CD4-positive, CD25-positive, alpha-beta regulatory T cell (primary cell): ENCODE results near the gene STRIP1. TPM values are rescaled to one million over a fixed set of nuclear protein-coding genes. Genes with fewer than 3 reads are reported as not detected.

Experiments
- ATAC-seq, 2 donors: fragments of 150-1000 bp; cut with Tn5 transposase; one replicate each; pipeline ENCODE4 v1.10.0; 2021; ENCODE audit warnings: low read depth in 2 of 2, moderate number of reproducible peaks in 2 of 2, moderate library complexity in 1 of 2
- DNase-seq, 3 donors: peaks; one replicate each; pipeline versions ENCODE4 v3.0.0 to v3.0.0-alpha.2; 2012 to 2022; ENCODE audit warnings: mixed read lengths in 1 of 3
- H3K27ac ChIP-seq: one replicate; pipeline ENCODE4 v1.7.0; 2013; ENCODE audit warnings: mild to moderate bottlenecking, low read length; ENCODE audit not compliant: insufficient read depth, poor library complexity, severe bottlenecking
- H3K27me3 ChIP-seq: one replicate; pipeline ENCODE4 v1.7.0; 2013; ENCODE audit warnings: low read length; ENCODE audit not compliant: control insufficient read depth, insufficient read depth
- H3K36me3 ChIP-seq: one replicate; pipeline ENCODE4 v1.7.0; 2013; ENCODE audit warnings: mild to moderate bottlenecking, low read length, moderate library complexity; ENCODE audit not compliant: control insufficient read depth, insufficient read depth
- H3K4me1 ChIP-seq: 2 replicates; pipeline ENCODE4 v1.7.0; 2013; ENCODE audit warnings: mild to moderate bottlenecking, low read length; ENCODE audit not compliant: insufficient read depth, control insufficient read depth, poor library complexity, severe bottlenecking
- H3K4me3 ChIP-seq: one replicate; pipeline ENCODE4 v1.7.0; 2013; ENCODE audit warnings: low read depth, mild to moderate bottlenecking, low read length, moderate library complexity
- H3K9me3 ChIP-seq, 2 experiments: 1 replicate in 1 of 2; 2 replicates in 1 of 2; pipeline ENCODE4 v1.7.0; 2013; ENCODE audit warnings: low read length in 2 of 2, mild to moderate bottlenecking in 1 of 2, moderate library complexity in 1 of 2; ENCODE audit not compliant: control insufficient read depth in 2 of 2
- H3K27ac Mint-ChIP-seq, 3 donors: one replicate each; pipeline ENCODE4 v1.8.0; 2020 to 2022; ENCODE audit warnings: mild to moderate bottlenecking in 3 of 3, mixed read lengths in 3 of 3, moderate library complexity in 2 of 3
- H3K27me3 Mint-ChIP-seq: one replicate; pipeline ENCODE4 v1.8.0; 2022; ENCODE audit warnings: mild to moderate bottlenecking, mixed read lengths
- H3K36me3 Mint-ChIP-seq: one replicate; pipeline ENCODE4 v1.8.0; 2020; ENCODE audit warnings: mixed read lengths
- H3K4me1 Mint-ChIP-seq, 4 donors: one replicate each; pipeline ENCODE4 v1.8.0; 2020 to 2022; ENCODE audit warnings: mixed read lengths in 4 of 4, mild to moderate bottlenecking in 1 of 4
- H3K4me3 Mint-ChIP-seq, 4 donors: one replicate each; pipeline ENCODE4 v1.8.0; 2020 to 2022; ENCODE audit warnings: mild to moderate bottlenecking in 4 of 4, mixed read lengths in 4 of 4, moderate library complexity in 3 of 4
- H3K9me3 Mint-ChIP-seq, 7 donors: one replicate each; pipeline ENCODE4 v1.8.0; 2020 to 2022; ENCODE audit warnings: mixed read lengths in 7 of 7, mild to moderate bottlenecking in 3 of 7, moderate library complexity in 2 of 7
- polyA plus RNA-seq, 4 donors: library from polyadenylated mRNA; unstranded; fragments of 300-500 nt; fragmentation: Illumina TruSeq; gene quantifications; one replicate each; pipeline ENCODE4 v1.2.3, GENCODE V29; 2021
- total RNA-seq: library from RNA; stranded (reverse); gene quantifications from one replicate; pipeline ENCODE4 v1.2.3, GENCODE V29; 2022

STRIP1 gene
- total and polyA plus RNA-seq, 5 donors from 2014 or later = 22.5 to 83.3 (median 28.2) TPM

DNA sequence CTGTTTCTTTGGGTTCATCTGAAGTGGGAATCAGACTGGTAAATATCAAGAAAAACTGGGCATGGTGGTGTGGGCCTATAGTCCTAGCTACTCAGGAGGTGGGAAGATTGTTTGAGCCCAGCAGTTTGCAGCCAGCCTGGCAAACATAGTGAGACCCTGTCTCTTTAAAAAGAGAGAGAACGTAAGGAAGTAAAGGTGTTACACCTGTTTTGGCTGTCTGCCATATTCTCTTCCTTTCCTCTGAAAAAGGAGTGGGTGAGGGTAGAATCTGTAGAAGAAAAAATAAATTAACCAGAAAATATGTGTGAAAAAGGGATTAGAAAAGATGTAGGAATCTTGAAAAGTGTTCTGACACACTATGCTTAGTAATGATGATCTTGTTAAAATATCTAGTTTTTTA, 29.8 kb upstream of the STRIP1 start:
- DNase-seq (peak in 1 of 3 donors; percentile 10), ATAC-seq (no peak)

DNA sequence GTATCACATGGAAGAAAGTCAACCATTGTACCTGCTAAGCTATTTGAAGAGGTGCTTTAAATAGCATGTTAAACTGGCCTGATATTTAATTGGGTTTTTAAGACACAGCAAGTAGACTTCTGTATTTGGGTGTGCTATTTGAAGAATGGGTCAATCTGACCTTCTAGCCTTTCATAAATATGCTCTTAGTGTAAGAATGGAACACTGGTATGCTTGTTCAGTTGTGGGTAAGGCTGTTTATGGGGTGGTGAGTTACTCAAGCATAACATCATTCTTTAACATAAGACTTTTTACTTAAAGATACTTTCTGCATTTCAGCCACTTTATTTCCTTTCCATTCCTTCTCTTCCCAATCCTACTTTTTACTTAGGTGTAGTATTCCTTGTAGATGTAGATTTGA, 28.5 kb upstream of the STRIP1 start:
- no peak overlapping the region for H3K27ac Mint-ChIP-seq
- no peaks in the 10 kb centered on the region for H3K9me3 Mint-ChIP-seq
- peaks cover 16% of the 10 kb centered on the region for H3K36me3 Mint-ChIP-seq
- H3K36me3 ChIP-seq = peaks cover 20% of the 10 kb centered on the region
- no peak overlapping the region for H3K27ac ChIP-seq
- no peaks in the 10 kb centered on the region for H3K27me3 Mint-ChIP-seq
- no peak overlapping the region for H3K4me3 ChIP-seq
- H3K9me3 ChIP-seq = no peaks in the 10 kb centered on the region
- no peak overlapping the region for H3K4me3 Mint-ChIP-seq
- peaks cover 13% of the 10 kb centered on the region for H3K4me1 ChIP-seq
- peaks cover 12 to 38% (median 32%) of the 10 kb centered on the region in 4 donors for H3K4me1 Mint-ChIP-seq
- DNase-seq (no peak), ATAC-seq (no peak)
- no peaks in the 10 kb centered on the region for H3K27me3 ChIP-seq

More for the DNA sequence above, 29.8 kb upstream of the STRIP1 start:
- H3K27ac ChIP-seq = no peak overlapping the region
- peaks cover 13% of the 10 kb centered on the region for H3K4me1 ChIP-seq
- peak overlapping the region; percentile 27 for H3K4me3 ChIP-seq
- H3K27me3 ChIP-seq = no peaks in the 10 kb centered on the region
- no peaks in the 10 kb centered on the region for H3K9me3 ChIP-seq
- peaks cover 17 to 35% (median 32%) of the 10 kb centered on the region in 4 donors for H3K4me1 Mint-ChIP-seq
- H3K36me3 ChIP-seq = peaks cover 8% of the 10 kb centered on the region
- no peaks in the 10 kb centered on the region for H3K27me3 Mint-ChIP-seq
- H3K4me3 Mint-ChIP-seq = peak overlapping the region in 1 of 4 donors; percentile 76
- peaks cover 5% of the 10 kb centered on the region for H3K36me3 Mint-ChIP-seq
- peak overlapping the region in 2 of 3 donors; percentile 32 to 39 for H3K27ac Mint-ChIP-seq
- no peaks in the 10 kb centered on the region for H3K9me3 Mint-ChIP-seq

- H3K27me3 ChIP-seq = no peaks in the 10 kb centered on the region
- no peak overlapping the region for H3K4me3 ChIP-seq
- peaks cover 18% of the 10 kb centered on the region for H3K36me3 Mint-ChIP-seq
- H3K27ac Mint-ChIP-seq = no peak overlapping the region
- H3K4me3 Mint-ChIP-seq = no peak overlapping the region
- ATAC-seq (no peak), DNase-seq (no peak)
- peaks cover 23% of the 10 kb centered on the region for H3K36me3 ChIP-seq
- H3K27ac ChIP-seq = no peak overlapping the region
- H3K4me1 ChIP-seq = peaks cover 13% of the 10 kb centered on the region
- H3K9me3 ChIP-seq = no peaks in the 10 kb centered on the region
- peaks cover 14 to 40% (median 32%) of the 10 kb centered on the region in 4 donors for H3K4me1 Mint-ChIP-seq
- no peaks in the 10 kb centered on the region for H3K9me3 Mint-ChIP-seq
- no peaks in the 10 kb centered on the region for H3K27me3 Mint-ChIP-seq
Measured at GRCh38 chr1:110006516-110006915, 27.9 kb upstream of the STRIP1 start.

- Mint-ChIP-seq H3K4me3 (no peak overlapping the region), H3K27me3 (no peaks in the 10 kb centered on the region), H3K9me3 (no peaks in the 10 kb centered on the region), H3K4me1 (peaks cover 16 to 47% (median 37%) of the 10 kb centered on the region in 4 donors), H3K27ac (no peak overlapping the region), H3K36me3 (peaks cover 23% of the 10 kb centered on the region)
- H3K4me3 ChIP-seq = no peak overlapping the region
- no peak overlapping the region for H3K27ac ChIP-seq
- peaks cover 28% of the 10 kb centered on the region for H3K36me3 ChIP-seq
- DNase-seq (no peak), ATAC-seq (no peak)
- no peaks in the 10 kb centered on the region for H3K27me3 ChIP-seq
- H3K4me1 ChIP-seq = peaks cover 18% of the 10 kb centered on the region
- H3K9me3 ChIP-seq = no peaks in the 10 kb centered on the region
Measured at GRCh38 chr1:110007046-110007830, 27.2 kb upstream of the STRIP1 start.

DNA sequence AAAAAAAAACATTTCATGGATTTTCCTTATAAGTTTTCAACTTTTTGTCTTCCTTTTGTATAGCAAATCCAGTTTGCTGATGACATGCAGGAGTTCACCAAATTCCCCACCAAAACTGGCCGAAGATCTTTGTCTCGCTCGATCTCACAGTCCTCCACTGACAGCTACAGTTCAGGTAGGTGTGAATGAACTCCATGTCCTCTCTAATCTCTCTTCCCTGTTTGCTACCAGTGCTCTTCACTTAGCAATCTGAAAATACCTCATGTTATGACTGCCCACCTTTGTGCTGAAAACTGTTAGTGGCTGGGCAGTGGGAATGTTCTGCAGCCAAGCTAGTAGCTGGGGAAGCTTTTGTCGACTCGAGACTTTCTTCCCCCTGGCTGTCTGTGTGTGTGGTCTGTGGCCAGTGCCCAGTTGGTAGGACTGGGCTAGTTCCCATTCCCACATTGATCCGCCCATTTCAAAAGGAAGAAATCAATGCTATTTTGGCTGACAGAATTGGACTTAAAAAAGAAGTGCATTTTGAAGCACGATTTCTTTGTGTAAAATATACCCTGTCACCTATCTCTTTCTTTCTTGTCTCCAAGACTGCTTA, 25.4 kb upstream of the STRIP1 start:
- Mint-ChIP-seq H3K4me1 (peaks cover 6 to 39% (median 27%) of the 10 kb centered on the region in 4 donors), H3K4me3 (no peak overlapping the region), H3K27ac (no peak overlapping the region), H3K9me3 (no peaks in the 10 kb centered on the region), H3K36me3 (peaks cover 29% of the 10 kb centered on the region), H3K27me3 (no peaks in the 10 kb centered on the region)
- no peak overlapping the region for H3K4me3 ChIP-seq
- no peaks in the 10 kb centered on the region for H3K9me3 ChIP-seq
- ATAC-seq (no peak), DNase-seq (no peak)
- peaks cover 13% of the 10 kb centered on the region for H3K4me1 ChIP-seq
- no peaks in the 10 kb centered on the region for H3K27me3 ChIP-seq
- H3K27ac ChIP-seq = no peak overlapping the region
- H3K36me3 ChIP-seq = peaks cover 36% of the 10 kb centered on the region

- H3K27ac Mint-ChIP-seq = peak overlapping the region; percentile 54 to 69 (median 60)
- Histone ChIP-seq H3K9me3 (no peaks in the 10 kb centered on the region), H3K27ac (peak overlapping the region; percentile 54), H3K4me1 (peaks cover 6% of the 10 kb centered on the region), H3K36me3 (peaks cover 61% of the 10 kb centered on the region), H3K4me3 (peak overlapping the region; percentile 60), H3K27me3 (no peaks in the 10 kb centered on the region)
- H3K27me3 Mint-ChIP-seq = no peaks in the 10 kb centered on the region
- H3K4me1 Mint-ChIP-seq = peaks cover 4 to 18% (median 13%) of the 10 kb centered on the region in 4 donors
- H3K36me3 Mint-ChIP-seq = peaks cover 46% of the 10 kb centered on the region
- peak; percentile 17 to 88 (median 61) for DNase-seq
- H3K9me3 Mint-ChIP-seq = no peaks in the 10 kb centered on the region
- ATAC-seq = peak; percentile 92 to 95
- no peak overlapping the region for H3K4me3 Mint-ChIP-seq
Measured at GRCh38 chr1:110011527-110012041, 22.8 kb upstream of the STRIP1 start.

DNA sequence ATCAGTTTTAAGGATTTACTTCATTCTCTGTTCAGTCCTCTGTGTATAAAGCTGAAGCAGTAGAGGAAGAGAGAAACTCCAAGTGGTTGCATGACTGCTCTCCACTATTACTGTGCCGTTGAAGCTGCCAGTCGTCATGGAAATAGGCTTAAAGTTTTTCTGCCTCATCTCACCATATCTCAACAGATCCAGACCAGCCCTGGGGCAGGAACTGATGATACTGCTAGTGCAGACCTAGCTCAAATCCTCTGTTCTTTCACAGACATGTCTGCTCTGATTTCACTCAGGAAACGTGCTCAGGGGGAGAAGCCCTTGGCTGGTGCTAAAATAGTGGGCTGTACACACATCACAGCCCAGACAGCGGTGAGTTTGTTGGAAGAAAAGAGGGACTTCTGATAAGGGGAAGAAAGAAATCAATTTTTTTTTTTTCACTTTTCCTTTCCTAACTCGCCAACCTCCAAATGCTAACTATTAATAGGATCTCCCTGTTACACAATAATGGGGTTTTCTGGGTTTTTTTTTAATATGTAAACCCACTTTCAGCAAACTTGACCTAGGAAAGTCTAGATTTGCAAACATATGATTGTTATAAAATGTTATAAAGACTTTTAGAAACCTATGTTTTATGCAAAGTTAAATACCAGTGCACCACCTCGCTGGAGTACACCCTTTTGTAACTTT, 22.2 kb upstream of the STRIP1 start:
- Histone ChIP-seq H3K27me3 (no peaks in the 10 kb centered on the region), H3K4me1 (peaks cover 6% of the 10 kb centered on the region), H3K4me3 (peak overlapping the region; percentile 60), H3K36me3 (peaks cover 66% of the 10 kb centered on the region), H3K9me3 (no peaks in the 10 kb centered on the region), H3K27ac (peak overlapping the region; percentile 54)
- H3K36me3 Mint-ChIP-seq = peaks cover 50% of the 10 kb centered on the region
- H3K4me3 Mint-ChIP-seq = no peak overlapping the region
- peak overlapping the region; percentile 54 to 69 (median 60) for H3K27ac Mint-ChIP-seq
- DNase-seq (peak in 1 of 3 donors; percentile 5), ATAC-seq (peak; percentile 11 to 13)
- no peaks in the 10 kb centered on the region for H3K9me3 Mint-ChIP-seq
- H3K27me3 Mint-ChIP-seq = no peaks in the 10 kb centered on the region
- H3K4me1 Mint-ChIP-seq = peaks cover 4 to 18% (median 12%) of the 10 kb centered on the region in 4 donors
